ENCODE measurements around the gene PALLD.

The PALLD gene

GRCh38 chr4:168757500-168757899, 260.6 kb downstream of the PALLD start:
- no peak overlapping the region for H3K4me3 ChIP-seq (ENCODE audit: low read depth, low read length)
- TF ChIP-seq CTCF (IDR thresholded peaks at IDR 0.05; ENCODE audit: low read depth, low read length): no peak

GRCh38 chr4:168758351-168758876, 261.6 kb downstream of the PALLD start:
- no peak for TF ChIP-seq CTCF (IDR thresholded peaks at IDR 0.05; ENCODE audit: low read depth, low read length)
- H3K4me3 ChIP-seq (ENCODE audit: low read depth, low read length): no peak overlapping the region

- no peak for TF ChIP-seq CTCF (IDR thresholded peaks at IDR 0.05; ENCODE audit: low read depth, low read length)
- H3K4me3 ChIP-seq (ENCODE audit: low read depth, low read length): no peak overlapping the region
These were observed 262.5 kb downstream of the PALLD start for GRCh38 chr4:168759321-168759720.

GRCh38 chr4:168759959-168760527, 263.2 kb downstream of the PALLD start:
- H3K4me3 ChIP-seq (ENCODE audit: low read depth, low read length): no peak overlapping the region
- no peak for TF ChIP-seq CTCF (IDR thresholded peaks at IDR 0.05; ENCODE audit: low read depth, low read length)

GRCh38 chr4:168761066-168761465, 264.2 kb downstream of the PALLD start:
- TF ChIP-seq CTCF (IDR thresholded peaks at IDR 0.05; ENCODE audit: low read depth, low read length): no peak
- no peak overlapping the region for H3K4me3 ChIP-seq (ENCODE audit: low read depth, low read length)

GRCh38 chr4:168765322-168765721, 268.5 kb downstream of the PALLD start:
- no peak for TF ChIP-seq CTCF (IDR thresholded peaks at IDR 0.05; ENCODE audit: low read depth, low read length)
- H3K4me3 ChIP-seq (ENCODE audit: low read depth, low read length): no peak overlapping the region

GRCh38 chr4:168765726-168766125, 268.9 kb downstream of the PALLD start:
- TF ChIP-seq CTCF (IDR thresholded peaks at IDR 0.05; ENCODE audit: low read depth, low read length): no peak
- H3K4me3 ChIP-seq (ENCODE audit: low read depth, low read length): no peak overlapping the region

Measured in WI38 (cell line).